AG04450 (cell line): ENCODE measurements around the gene ENTR1. TPM values are rescaled to one million over a fixed set of nuclear protein-coding genes. Genes with fewer than 3 reads are reported as not detected.

ENCODE experiments used
- CTCF ChIA-PET: fragments of 300-600, 350-600 bp; formaldehyde crosslinking; extraction: SDS; loops from one replicate; lab custom pipeline; 2022; ENCODE audit warnings: antibody characterized with exemption, inconsistent platforms; lab: Charles Lee
- POLR2A ChIA-PET: fragments of 350-600 bp; formaldehyde crosslinking; extraction: SDS; loops from one replicate; lab custom pipeline; 2021; ENCODE audit warnings: antibody characterized with exemption, inconsistent platforms; lab: Yijun Ruan, JAX
- DNase-seq: peaks from one replicate; pipeline ENCODE4 v3.0.0-alpha.2; 2011; ENCODE audit warnings: low read depth, low spot score
- H3K27ac ChIP-seq: one replicate; pipeline ENCODE4 v1.5.1; 2012; ENCODE audit warnings: low read depth, low read length, control low read depth
- H3K27me3 ChIP-seq: one replicate; pipeline ENCODE4 v1.6.0; 2012; ENCODE audit warnings: low read length; ENCODE audit not compliant: control insufficient read depth, insufficient read depth
- H3K4me3 ChIP-seq: 2 replicates; pipeline ENCODE4 v1.5.1; 2011; ENCODE audit warnings: mild to moderate bottlenecking, low read depth, low read length, control low read depth
- H3K9me3 ChIP-seq: 2 replicates; pipeline ENCODE4 v1.5.1; 2012; ENCODE audit warnings: low read length; ENCODE audit not compliant: control insufficient read depth, insufficient read depth
- CTCF ChIP-seq: IDR thresholded peaks from 2 replicates; pipeline ENCODE4 v1.5.1; 2011; ENCODE audit warnings: low read depth, low read length, control low read depth, inconsistent platforms
- polyA plus RNA-seq: library from polyadenylated mRNA; depleted of rRNA; stranded (reverse); fragments of >200 nt; gene quantifications from 2 replicates; pipeline ENCODE4 v1.2.3, GENCODE V29; 2011

ENTR1 gene
- polyA plus RNA-seq, 1 experiment, result 31.5 TPM

GRCh38 chr9:136434580-136435169 is 24.3 kb upstream of the ENTR1 start:
- Histone ChIP-seq H3K27me3 (no peaks in the 10 kb centered on the region), H3K9me3 (peaks cover 5% of the 10 kb centered on the region; the same call in 1 of the 2 replicates), H3K27ac (no peak overlapping the region), H3K4me3 (no peak overlapping the region)
- no peak for TF ChIP-seq CTCF
- ChIA-PET POLR2A (no interaction called here), CTCF (interaction anchor here (0.6 kb wide), 1 partner anchor 45 kb away, joined by 3 read pairs; no protein-coding TSS in a partner anchor)
- DNase-seq, result no peak

GRCh38 chr9:136433849-136434579 is 23.6 kb upstream of the ENTR1 start:
- H3K27me3 ChIP-seq, result no peaks in the 10 kb centered on the region
- CTCF ChIA-PET, result interaction anchor here (0.6 kb wide), 1 partner anchor 46 kb away, joined by 3 read pairs; no protein-coding TSS in a partner anchor
- TF ChIP-seq CTCF, result no peak
- DNase-seq, result no peak
- POLR2A ChIA-PET, result interaction anchor here (0.6 kb wide), 1 partner anchor 14 kb away, joined by 4 read pairs; no protein-coding TSS in a partner anchor
- peaks cover 5% of the 10 kb centered on the region; the same call in 1 of the 2 replicates for H3K9me3 ChIP-seq
- no peak overlapping the region for H3K4me3 ChIP-seq
- H3K27ac ChIP-seq, result no peak overlapping the region

- POLR2A ChIA-PET, result interaction anchor here (0.6 kb wide), 1 partner anchor 14 kb away, joined by 4 read pairs; no protein-coding TSS in a partner anchor
- DNase-seq, result no peak
- no peaks in the 10 kb centered on the region for H3K27me3 ChIP-seq
- H3K27ac ChIP-seq, result no peak overlapping the region
- TF ChIP-seq CTCF, result no peak
- CTCF ChIA-PET, result no interaction called here
- peaks cover 5% of the 10 kb centered on the region; the same call in 1 of the 2 replicates for H3K9me3 ChIP-seq
- H3K4me3 ChIP-seq, result no peak overlapping the region
These were observed 22.8 kb upstream of the ENTR1 start for GRCh38 chr9:136433043-136433715.

- no peak for DNase-seq
- H3K27ac ChIP-seq, result no peak overlapping the region
- peaks cover 5% of the 10 kb centered on the region; the same call in 1 of the 2 replicates for H3K9me3 ChIP-seq
- no peak for TF ChIP-seq CTCF
- H3K4me3 ChIP-seq, result no peak overlapping the region
- ChIA-PET POLR2A (no interaction called here), CTCF (no interaction called here)
- H3K27me3 ChIP-seq, result no peaks in the 10 kb centered on the region
These were observed 22.2 kb upstream of the ENTR1 start for GRCh38 chr9:136432591-136432990.
